HCT116 (cell line): Measurements from ENCODE around the gene PCDH9. TPM values are rescaled to one million over a fixed set of nuclear protein-coding genes. Genes with fewer than 3 reads are reported as not detected.

Experiments
- ATAC-seq: fragments of 200-7000 bp; cut with Tn5 transposase; 2 replicates; pipeline ENCODE4 v1.9.1; 2020; ENCODE audit warnings: mild to moderate bottlenecking, moderate library complexity
- BruUV-seq: library from RNA; stranded (reverse); fragments of 400-500 nt; replicated peaks from 2 replicates; lab custom pipeline; 2021; lab: Mats Ljungman, UMichigan
- CTCF ChIA-PET: fragments of 300-600 bp; sonication (Branson Sonifier 250); formaldehyde crosslinking; loops from one replicate; lab custom pipeline; 2021; ENCODE audit warnings: antibody characterized with exemption; lab: Charles Lee
- POLR2A ChIA-PET: fragments of 300-600, 350-600 bp; sonication (Branson Sonifier 250); formaldehyde crosslinking; loops from one replicate; lab custom pipeline; 2021; ENCODE audit warnings: antibody characterized with exemption; lab: Charles Lee
- RAD21 ChIA-PET, 2 experiments: fragments of 300-600 bp; sonication (Branson Sonifier 250); formaldehyde crosslinking; loops; one replicate each; lab custom pipeline; 2023; ENCODE audit warnings: low total read pairs in 2 of 2; ENCODE audit not compliant: uncharacterized antibody in 2 of 2, unreplicated experiment in 2 of 2, low non-redundant PET in 1 of 2; lab: Charles Lee
- DNase-seq: peaks from one replicate; pipeline ENCODE4 v3.0.0-alpha.2; 2010; ENCODE audit warnings: low read depth, low spot score
- H2AFZ ChIP-seq: fragments of 200-600 bp; shearing (Covaris generic), sonication (generic); 2 replicates; pipeline ENCODE4 v1.6.1; 2017; ENCODE audit warnings: low read depth, mixed run types, mixed read lengths, antibody characterized with exemption, low read length; ENCODE audit not compliant: poor library complexity, severe bottlenecking
- H3K27ac ChIP-seq: 2 replicates; pipeline ENCODE4 v1.5.1; 2012; ENCODE audit warnings: low read depth, low read length
- H3K27me3 ChIP-seq: fragments of 200-600 bp; sonication (generic); 2 replicates; pipeline ENCODE4 v1.6.1; 2016; ENCODE audit warnings: mixed run types, low read length, mixed read lengths; ENCODE audit not compliant: insufficient read depth
- H3K36me3 ChIP-seq, 2 experiments: fragments of 200-500 bp in 1 of 2; fragments of 200-600 bp in 1 of 2; sonication (Bioruptor generic) in 1 of 2; sonication (generic) in 1 of 2; 2 replicates each; pipeline versions ENCODE4 v1.5.1 to v1.6.1; 2014 to 2016; ENCODE audit warnings: low read length in 2 of 2, inconsistent platforms in 1 of 2, mixed read lengths in 1 of 2, mixed run types in 1 of 2; ENCODE audit not compliant: insufficient read depth in 2 of 2, control insufficient read depth in 1 of 2
- H3K4me1 ChIP-seq, 2 experiments: fragments of 200-600 bp in 1 of 2; sonication (generic) in 1 of 2; 2 replicates each; pipeline versions ENCODE4 v1.5.1 to v1.6.1; 2012 to 2017; ENCODE audit warnings: low read length in 2 of 2, inconsistent platforms in 1 of 2, mild to moderate bottlenecking in 1 of 2, mixed read lengths in 1 of 2, mixed run types in 1 of 2, moderate library complexity in 1 of 2; ENCODE audit not compliant: insufficient read depth in 2 of 2, control insufficient read depth in 1 of 2
- H3K4me2 ChIP-seq: fragments of 200-600 bp; sonication (generic); 2 replicates; pipeline ENCODE4 v1.6.1; 2017; ENCODE audit warnings: mixed run types, low read length, mixed read lengths
- H3K4me3 ChIP-seq, 2 experiments: fragments of 200-600 bp in 1 of 2; sonication (generic) in 1 of 2; replicated peaks in 1 of 2; 2 replicates each; pipeline ENCODE4 v1.5.1; 2011 to 2016; ENCODE audit warnings: low read length in 2 of 2, control low read depth in 1 of 2, low read depth in 1 of 2, mild to moderate bottlenecking in 1 of 2, mixed read lengths in 1 of 2, mixed run types in 1 of 2
- H3K79me2 ChIP-seq: fragments of 200-600 bp; sonication (generic); 2 replicates; pipeline ENCODE4 v1.6.1; 2017; ENCODE audit warnings: mild to moderate bottlenecking, mixed run types, low read length, moderate library complexity, mixed read lengths; ENCODE audit not compliant: insufficient read depth
- H3K9ac ChIP-seq: fragments of 200-600 bp; sonication (generic); 2 replicates; pipeline ENCODE4 v1.6.1; 2016; ENCODE audit warnings: low read length, mixed read lengths
- H3K9me2 ChIP-seq: fragments of 200-600 bp; sonication (generic), shearing (Covaris generic); 2 replicates; pipeline ENCODE4 v1.6.1; 2017; ENCODE audit warnings: mixed run types, mild to moderate bottlenecking, moderate library complexity; ENCODE audit not compliant: insufficient read depth
- H3K9me3 ChIP-seq, 2 experiments: fragments of 200-500 bp in 1 of 2; fragments of 200-600 bp in 1 of 2; sonication (Bioruptor generic) in 1 of 2; sonication (generic) in 1 of 2; 2 replicates each; pipeline ENCODE4 v1.6.1; 2014 to 2017; ENCODE audit warnings: low read length in 2 of 2, mixed read lengths in 2 of 2, inconsistent platforms in 1 of 2, low read depth in 1 of 2, mild to moderate bottlenecking in 1 of 2, mixed run types in 1 of 2, moderate library complexity in 1 of 2; ENCODE audit not compliant: control insufficient read depth in 1 of 2, insufficient read depth in 1 of 2
- H4K20me1 ChIP-seq: fragments of 200-600 bp; sonication (generic), shearing (Covaris generic); 2 replicates; pipeline ENCODE4 v1.6.1; 2017; ENCODE audit warnings: mixed run types, mild to moderate bottlenecking, moderate library complexity; ENCODE audit not compliant: insufficient read depth
- CBX3 ChIP-seq: IDR thresholded peaks from 2 replicates; pipeline ENCODE4 v1.6.1; 2012; ENCODE audit warnings: low read depth
- ELF1 ChIP-seq: IDR thresholded peaks from 2 replicates; pipeline ENCODE4 v1.6.1; 2012; ENCODE audit warnings: low read depth, borderline replicate concordance
- EZH2phosphoT487 ChIP-seq: fragments of 200-600 bp; IDR thresholded peaks from 2 replicates; pipeline ENCODE4 v1.6.1; 2018; ENCODE audit warnings: antibody characterized with exemption, borderline replicate concordance
- FOSL1 ChIP-seq: IDR thresholded peaks from 2 replicates; pipeline ENCODE4 v1.6.1; 2012; ENCODE audit warnings: low read depth
- POLR2AphosphoS5 ChIP-seq: IDR thresholded peaks from 2 replicates; pipeline ENCODE4 v1.6.1; 2011; ENCODE audit warnings: mild to moderate bottlenecking, low read depth, low read length, moderate library complexity
- YY1 ChIP-seq: IDR thresholded peaks from 2 replicates; pipeline ENCODE4 v1.6.1; 2011; ENCODE audit warnings: low read length, low read depth, moderate library complexity, mild to moderate bottlenecking; ENCODE audit not compliant: insufficient replicate concordance; ENCODE audit errors: extremely low read depth
- ZNF274 ChIP-seq: fragments of 200-500 bp; sonication (Bioruptor generic); IDR thresholded peaks from 2 replicates; pipeline ENCODE4 v1.6.1; 2014; ENCODE audit warnings: mild to moderate bottlenecking, low read depth, low read length, inconsistent platforms
- intact Hi-C: fragments of 100-400 bp; cut with micrococcal nuclease; formaldehyde crosslinking; loops from 2 replicates; pipeline ENCODE4 v1.10.0; 2022
- total RNA-seq: library from RNA; stranded (reverse); gene quantifications from one replicate; pipeline ENCODE4 v1.2.1, GENCODE V29; 2021; ENCODE audit not compliant: unreplicated experiment
- TF ChIP-seq, protein P1 (sequence below): IDR thresholded peaks from 2 replicates; pipeline ENCODE4 v1.6.1; 2011; ENCODE audit warnings: mild to moderate bottlenecking, low read length, moderate library complexity; ENCODE audit not compliant: insufficient replicate concordance; ENCODE audit errors: extremely low read depth
- TF ChIP-seq, protein P2 (sequence below): IDR thresholded peaks from 2 replicates; pipeline ENCODE4 v1.6.1; 2012
- TF ChIP-seq, protein P3 (sequence below): IDR thresholded peaks from 2 replicates; pipeline ENCODE4 v1.6.1; 2012
- TF ChIP-seq, protein P4 (sequence below), 3 experiments: fragments of 200-600 bp in 1 of 3; sonication (generic) in 1 of 3; IDR thresholded peaks in 2 of 3; conservative IDR thresholded peaks in 1 of 3; 2 replicates each; pipeline ENCODE4 v1.5.1; 2012 to 2017; ENCODE audit warnings: low read depth in 2 of 3, low read length in 2 of 3, antibody characterized with exemption in 1 of 3, borderline replicate concordance in 1 of 3, control low read depth in 1 of 3, mild to moderate bottlenecking in 1 of 3, mixed read lengths in 1 of 3, mixed run types in 1 of 3, moderate library complexity in 1 of 3; ENCODE audit not compliant: insufficient read depth in 1 of 3

Gene PCDH9
- total RNA-seq, 1 experiment from 2014 or later = 0.02 TPM

DNA sequence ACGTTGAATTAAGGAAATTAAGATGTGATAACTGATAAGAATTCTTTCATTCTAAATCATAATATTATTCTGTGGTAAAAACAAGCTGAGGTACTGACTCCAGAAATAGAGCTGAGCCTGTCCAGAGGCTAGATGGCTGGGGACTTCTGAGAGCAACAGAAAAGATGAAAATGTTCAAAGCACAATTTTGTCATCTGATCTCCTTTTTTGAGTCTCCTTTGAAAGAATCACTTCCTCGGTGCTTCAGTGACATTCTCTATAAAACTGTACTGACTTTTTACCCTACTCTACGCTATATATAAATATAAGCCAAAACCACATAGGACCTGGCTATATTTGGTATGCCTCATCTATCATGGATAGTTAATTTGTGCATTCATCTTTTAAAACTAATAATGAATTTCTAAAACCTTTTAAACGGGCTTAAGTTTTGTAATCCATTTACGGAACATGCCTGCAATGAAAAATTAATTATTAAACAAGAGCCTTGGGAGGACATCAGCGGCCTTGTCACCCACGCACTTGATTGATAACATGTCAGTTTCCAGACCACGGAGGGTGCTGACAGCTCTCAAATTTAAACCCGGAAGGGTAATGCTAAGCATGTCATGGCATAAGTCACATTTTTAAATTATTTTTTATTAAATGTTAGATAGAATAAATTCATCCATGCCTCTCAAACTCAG lies 235.5 kb downstream of the PCDH9 start:
- H3K27me3 ChIP-seq = no peaks in the 10 kb centered on the region
- no peaks in the 10 kb centered on the region for H3K36me3 ChIP-seq
- no peaks in the 10 kb centered on the region for H4K20me1 ChIP-seq
- H3K4me2 ChIP-seq = no peak overlapping the region
- H3K4me1 ChIP-seq = no peaks in the 10 kb centered on the region
- ChIA-PET RAD21 (no interaction called here), POLR2A (no interaction called here), CTCF (no interaction called here)
- TF ChIP-seq CBX3 (no peak), ELF1 (no peak), ZNF274 (no peak), YY1 (no peak), EZH2phosphoT487 (no peak), POLR2AphosphoS5 (no peak), FOSL1 (no peak)
- TF ChIP-seq, protein P1, sequence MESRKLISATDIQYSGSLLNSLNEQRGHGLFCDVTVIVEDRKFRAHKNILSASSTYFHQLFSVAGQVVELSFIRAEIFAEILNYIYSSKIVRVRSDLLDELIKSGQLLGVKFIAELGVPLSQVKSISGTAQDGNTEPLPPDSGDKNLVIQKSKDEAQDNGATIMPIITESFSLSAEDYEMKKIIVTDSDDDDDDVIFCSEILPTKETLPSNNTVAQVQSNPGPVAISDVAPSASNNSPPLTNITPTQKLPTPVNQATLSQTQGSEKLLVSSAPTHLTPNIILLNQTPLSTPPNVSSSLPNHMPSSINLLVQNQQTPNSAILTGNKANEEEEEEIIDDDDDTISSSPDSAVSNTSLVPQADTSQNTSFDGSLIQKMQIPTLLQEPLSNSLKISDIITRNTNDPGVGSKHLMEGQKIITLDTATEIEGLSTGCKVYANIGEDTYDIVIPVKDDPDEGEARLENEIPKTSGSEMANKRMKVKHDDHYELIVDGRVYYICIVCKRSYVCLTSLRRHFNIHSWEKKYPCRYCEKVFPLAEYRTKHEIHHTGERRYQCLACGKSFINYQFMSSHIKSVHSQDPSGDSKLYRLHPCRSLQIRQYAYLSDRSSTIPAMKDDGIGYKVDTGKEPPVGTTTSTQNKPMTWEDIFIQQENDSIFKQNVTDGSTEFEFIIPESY = no peak
- TF ChIP-seq, protein P2, sequence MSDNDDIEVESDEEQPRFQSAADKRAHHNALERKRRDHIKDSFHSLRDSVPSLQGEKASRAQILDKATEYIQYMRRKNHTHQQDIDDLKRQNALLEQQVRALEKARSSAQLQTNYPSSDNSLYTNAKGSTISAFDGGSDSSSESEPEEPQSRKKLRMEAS = no peak
- TF ChIP-seq, protein P3, sequence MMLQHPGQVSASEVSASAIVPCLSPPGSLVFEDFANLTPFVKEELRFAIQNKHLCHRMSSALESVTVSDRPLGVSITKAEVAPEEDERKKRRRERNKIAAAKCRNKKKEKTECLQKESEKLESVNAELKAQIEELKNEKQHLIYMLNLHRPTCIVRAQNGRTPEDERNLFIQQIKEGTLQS = no peak
- TF ChIP-seq, protein P4, sequence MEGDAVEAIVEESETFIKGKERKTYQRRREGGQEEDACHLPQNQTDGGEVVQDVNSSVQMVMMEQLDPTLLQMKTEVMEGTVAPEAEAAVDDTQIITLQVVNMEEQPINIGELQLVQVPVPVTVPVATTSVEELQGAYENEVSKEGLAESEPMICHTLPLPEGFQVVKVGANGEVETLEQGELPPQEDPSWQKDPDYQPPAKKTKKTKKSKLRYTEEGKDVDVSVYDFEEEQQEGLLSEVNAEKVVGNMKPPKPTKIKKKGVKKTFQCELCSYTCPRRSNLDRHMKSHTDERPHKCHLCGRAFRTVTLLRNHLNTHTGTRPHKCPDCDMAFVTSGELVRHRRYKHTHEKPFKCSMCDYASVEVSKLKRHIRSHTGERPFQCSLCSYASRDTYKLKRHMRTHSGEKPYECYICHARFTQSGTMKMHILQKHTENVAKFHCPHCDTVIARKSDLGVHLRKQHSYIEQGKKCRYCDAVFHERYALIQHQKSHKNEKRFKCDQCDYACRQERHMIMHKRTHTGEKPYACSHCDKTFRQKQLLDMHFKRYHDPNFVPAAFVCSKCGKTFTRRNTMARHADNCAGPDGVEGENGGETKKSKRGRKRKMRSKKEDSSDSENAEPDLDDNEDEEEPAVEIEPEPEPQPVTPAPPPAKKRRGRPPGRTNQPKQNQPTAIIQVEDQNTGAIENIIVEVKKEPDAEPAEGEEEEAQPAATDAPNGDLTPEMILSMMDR (IDR thresholded peaks at IDR 0.05 in 2 of 3, conservative IDR thresholded peaks at IDR 0.05 in 1 of 3; ENCODE audit: borderline replicate concordance in 1 of 3, insufficient read depth in 1 of 3, low read depth in 2 of 3, low read length in 2 of 3) = no peak
- no peak overlapping the region for H3K4me3 ChIP-seq
- no peak overlapping the region for H3K9ac ChIP-seq
- H3K9me3 ChIP-seq = no peaks in the 10 kb centered on the region
- ATAC-seq = no peak
- intact Hi-C loops = no loop called here
- no peaks in the 10 kb centered on the region for H3K9me2 ChIP-seq
- no peak overlapping the region for H3K27ac ChIP-seq
- no peak for DNase-seq
- BruUV-seq = no TSS peak
- no peaks in the 10 kb centered on the region for H3K79me2 ChIP-seq
- no peak overlapping the region for H2AFZ ChIP-seq
